Keratinocyte (primary cell): Measurements from ENCODE around the gene TANK.

ENCODE experiments used
- EZH2 ChIP-seq: IDR thresholded peaks from one replicate; pipeline ENCODE4 v1.6.1; 2012; ENCODE audit warnings: inconsistent platforms, mild to moderate bottlenecking, low read length, moderate library complexity
- TF ChIP-seq, protein P1 (sequence below), 3 experiments: IDR thresholded peaks in 1 of 3; conservative IDR thresholded peaks in 1 of 3; optimal IDR thresholded peaks in 1 of 3; 2 replicates in 2 of 3; 3 replicates in 1 of 3; pipeline versions ENCODE3 to v1.5.1; 2011; ENCODE audit warnings: low read length in 3 of 3, mild to moderate bottlenecking in 3 of 3, moderate library complexity in 2 of 3, control low read depth in 1 of 3, inconsistent platforms in 1 of 3; ENCODE audit not compliant: insufficient read depth in 2 of 3; ENCODE audit errors: extremely low read depth in 1 of 3

DNA sequence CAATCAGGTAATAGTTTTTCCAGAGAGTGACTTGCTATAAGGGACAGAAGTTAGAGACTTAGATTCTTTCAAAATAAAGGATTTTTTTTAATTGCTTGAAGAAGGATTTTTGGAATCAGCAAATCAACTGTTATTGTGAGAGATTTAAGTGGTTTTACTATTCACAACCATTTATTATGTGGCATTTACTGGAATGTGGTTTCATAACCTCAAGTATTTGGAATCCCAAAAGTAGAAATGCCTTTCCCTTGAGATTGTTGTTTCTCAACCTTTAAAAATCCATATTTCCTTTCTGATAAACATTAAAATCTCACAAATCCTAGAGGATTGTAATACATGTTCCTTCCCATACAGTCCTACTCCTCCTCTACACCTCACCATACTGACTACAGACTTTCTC lies 5.0 kb downstream of the TANK start:
- TF ChIP-seq, protein P1, sequence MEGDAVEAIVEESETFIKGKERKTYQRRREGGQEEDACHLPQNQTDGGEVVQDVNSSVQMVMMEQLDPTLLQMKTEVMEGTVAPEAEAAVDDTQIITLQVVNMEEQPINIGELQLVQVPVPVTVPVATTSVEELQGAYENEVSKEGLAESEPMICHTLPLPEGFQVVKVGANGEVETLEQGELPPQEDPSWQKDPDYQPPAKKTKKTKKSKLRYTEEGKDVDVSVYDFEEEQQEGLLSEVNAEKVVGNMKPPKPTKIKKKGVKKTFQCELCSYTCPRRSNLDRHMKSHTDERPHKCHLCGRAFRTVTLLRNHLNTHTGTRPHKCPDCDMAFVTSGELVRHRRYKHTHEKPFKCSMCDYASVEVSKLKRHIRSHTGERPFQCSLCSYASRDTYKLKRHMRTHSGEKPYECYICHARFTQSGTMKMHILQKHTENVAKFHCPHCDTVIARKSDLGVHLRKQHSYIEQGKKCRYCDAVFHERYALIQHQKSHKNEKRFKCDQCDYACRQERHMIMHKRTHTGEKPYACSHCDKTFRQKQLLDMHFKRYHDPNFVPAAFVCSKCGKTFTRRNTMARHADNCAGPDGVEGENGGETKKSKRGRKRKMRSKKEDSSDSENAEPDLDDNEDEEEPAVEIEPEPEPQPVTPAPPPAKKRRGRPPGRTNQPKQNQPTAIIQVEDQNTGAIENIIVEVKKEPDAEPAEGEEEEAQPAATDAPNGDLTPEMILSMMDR (optimal IDR thresholded peaks at IDR 0.05 in 1 of 3, IDR thresholded peaks at IDR 0.05 in 1 of 3, conservative IDR thresholded peaks at IDR 0.05 in 1 of 3; ENCODE audit: extremely low read depth in 1 of 3, insufficient read depth in 2 of 3, low read length in 3 of 3) = no peak
- no peak for TF ChIP-seq EZH2
